HG02970 (cell line): ENCODE results near the gene CKS1B.

Source experiments
- ATAC-seq: cut with Tn5 transposase; IDR thresholded peaks from one replicate; pipeline ENCODE4 v1.9.1; 2021; ENCODE audit warnings: mild to moderate bottlenecking, moderate library complexity, moderate number of reproducible peaks; ENCODE audit not compliant: unreplicated experiment, low FRiP score

CKS1B gene

DNA sequence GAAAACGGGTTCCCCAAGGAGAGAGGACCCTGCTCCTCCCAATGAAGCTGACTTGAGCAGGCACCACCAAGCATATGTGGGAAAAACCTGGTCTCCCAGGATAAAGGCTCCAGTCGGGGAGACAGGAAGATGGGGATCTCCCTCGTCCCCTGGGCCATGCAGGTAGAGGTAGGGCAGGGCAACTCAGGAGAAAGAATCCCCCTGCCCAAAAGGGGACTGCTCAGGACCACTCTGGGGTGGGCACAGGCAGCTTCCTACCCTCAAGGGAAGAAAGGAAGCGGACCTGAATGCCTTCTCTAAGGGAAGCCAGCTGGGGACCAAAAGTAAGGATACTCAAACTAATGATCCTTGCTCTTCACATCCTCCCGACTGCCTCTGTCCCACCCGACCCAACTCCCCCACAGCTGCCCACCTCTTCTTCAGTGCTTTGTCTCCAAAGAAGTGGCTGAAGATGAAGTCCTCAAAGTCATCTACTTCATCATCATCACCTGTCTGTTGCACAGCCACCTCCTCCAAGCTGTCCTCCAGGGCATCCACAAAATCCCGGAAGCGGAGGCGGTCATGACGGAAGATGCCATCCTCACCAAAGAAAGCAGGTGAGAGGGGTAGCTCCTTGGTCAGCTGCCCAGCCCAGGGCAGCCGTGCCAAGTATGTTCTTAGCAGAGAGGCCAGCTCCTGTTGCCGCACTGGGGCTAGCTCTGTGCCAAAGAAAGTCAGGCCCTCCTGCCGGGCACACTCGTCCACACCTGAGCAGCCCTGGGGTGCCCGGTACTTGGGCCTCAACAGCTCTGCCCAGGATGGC, 29.1 kb upstream of the CKS1B start:
- ATAC-seq: no peak

DNA sequence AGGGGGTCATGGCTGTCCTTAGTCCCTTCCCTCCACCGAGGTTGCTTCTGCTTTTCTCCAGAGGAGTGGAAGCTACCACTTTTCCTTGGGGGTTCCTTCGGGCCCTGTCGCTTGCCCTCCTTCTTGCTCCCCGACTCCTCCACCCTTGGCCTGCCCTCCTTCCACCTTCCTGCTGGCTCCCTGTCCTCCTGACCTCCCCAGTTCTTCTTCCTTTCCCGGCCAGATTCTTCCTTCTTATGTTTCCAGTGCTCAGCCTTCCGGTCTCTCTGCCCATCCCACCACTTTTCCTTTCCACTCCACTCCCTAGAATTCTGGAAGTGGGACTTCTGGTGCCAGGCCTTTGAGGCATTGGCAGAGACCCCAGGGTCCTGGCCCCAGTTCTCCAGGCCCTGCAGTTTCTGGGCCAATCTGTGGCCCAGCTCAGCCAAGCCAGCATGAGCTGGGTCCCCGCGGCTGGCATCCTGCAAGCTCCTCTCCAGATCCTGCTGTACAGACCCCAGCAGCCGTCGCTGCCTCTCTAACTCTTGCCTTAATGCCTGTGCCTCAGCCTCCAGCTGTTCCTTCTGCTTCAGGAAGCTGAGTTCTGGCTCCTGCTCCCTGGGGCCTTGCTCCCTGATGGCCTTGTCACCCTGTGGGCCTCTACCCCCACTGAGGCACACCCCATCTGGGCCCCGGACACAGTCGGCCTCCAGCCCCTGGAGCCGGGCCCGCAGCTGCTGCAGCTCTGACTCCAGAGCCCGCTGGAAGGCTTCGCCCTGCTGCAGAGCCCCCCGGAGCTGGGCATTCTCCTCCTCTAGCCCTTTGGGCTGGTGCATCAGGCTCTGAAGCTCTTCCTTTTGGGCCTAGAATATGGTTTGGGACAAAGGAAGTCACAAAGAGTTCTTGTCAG, 28.3 kb upstream of the CKS1B start:
- no peak for ATAC-seq

DNA sequence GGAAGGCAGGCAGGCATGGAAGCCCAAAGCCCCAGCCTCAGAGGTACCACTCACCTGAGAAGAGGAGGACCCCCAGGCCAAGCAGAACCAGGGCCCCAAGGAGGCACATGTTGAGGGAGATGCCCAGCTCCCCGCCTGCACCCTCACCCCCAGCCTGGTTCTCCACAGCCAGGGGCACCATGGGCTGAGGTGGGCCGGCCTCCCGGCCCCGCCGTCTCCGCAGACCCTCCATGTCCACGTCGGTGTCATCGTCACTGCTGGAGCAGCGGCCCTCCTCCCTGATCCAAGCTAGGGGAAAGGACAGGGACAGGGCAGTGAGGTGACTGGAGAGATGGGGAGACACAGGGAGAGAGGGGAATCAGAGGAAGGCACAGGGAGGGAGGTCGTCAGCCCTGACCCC, 26.4 kb upstream of the CKS1B start:
- ATAC-seq: no peak

DNA sequence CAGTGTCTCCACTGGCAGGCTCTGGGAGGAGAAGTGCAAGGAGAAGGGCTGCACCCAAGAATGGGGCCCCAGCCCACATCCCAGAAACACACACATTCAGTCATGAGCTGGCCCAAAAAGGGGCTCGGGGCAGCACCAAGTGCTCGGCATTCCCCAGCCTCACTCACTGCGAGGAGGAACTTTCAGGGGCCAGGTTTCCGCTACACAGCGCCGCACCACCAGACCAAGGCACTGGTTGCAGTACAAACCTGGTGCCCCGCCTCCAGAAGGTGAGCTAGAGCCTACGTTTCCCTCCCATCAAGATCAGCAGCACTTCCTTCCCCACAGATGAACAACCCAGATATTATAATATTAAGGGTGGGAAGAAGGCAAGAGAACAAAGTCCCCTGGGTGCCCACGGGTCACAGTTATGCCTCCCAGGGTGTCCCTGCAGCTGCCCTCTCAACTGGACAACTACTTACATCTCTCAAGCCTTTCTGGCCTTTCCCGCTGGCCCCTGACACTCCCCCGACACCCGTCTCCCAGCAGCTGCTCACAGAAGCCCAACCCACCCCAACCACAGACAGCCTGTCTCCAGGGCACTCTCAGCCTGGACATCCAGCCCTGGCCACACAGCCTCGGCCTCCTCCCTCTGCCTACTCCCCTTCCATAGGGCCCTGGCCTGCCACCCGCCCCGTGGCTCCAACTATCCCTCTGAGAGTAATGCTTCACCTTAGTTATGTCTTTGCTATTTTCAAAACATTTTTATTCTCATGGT, 22.4 kb upstream of the CKS1B start:
- no peak for ATAC-seq

DNA sequence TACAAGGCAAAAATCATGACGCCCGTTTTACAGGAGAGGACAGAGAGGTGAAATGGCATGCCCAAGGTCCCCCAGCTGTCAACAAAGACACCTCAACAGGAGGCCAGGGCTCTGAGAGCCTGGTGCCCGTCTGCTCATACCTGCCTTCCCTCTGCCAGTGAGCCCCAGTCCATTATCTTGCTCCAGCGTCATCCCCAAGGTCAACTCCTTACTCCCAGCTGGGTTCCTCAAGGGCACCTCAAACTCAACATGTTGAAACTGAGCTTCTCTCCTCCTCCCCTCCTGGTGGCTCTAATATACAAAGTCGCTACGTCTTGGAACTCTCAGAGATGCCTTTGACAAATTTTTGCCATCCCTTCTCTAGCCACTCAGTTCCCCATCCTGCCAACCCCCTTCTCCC, 21.8 kb upstream of the CKS1B start:
- ATAC-seq: no peak

DNA sequence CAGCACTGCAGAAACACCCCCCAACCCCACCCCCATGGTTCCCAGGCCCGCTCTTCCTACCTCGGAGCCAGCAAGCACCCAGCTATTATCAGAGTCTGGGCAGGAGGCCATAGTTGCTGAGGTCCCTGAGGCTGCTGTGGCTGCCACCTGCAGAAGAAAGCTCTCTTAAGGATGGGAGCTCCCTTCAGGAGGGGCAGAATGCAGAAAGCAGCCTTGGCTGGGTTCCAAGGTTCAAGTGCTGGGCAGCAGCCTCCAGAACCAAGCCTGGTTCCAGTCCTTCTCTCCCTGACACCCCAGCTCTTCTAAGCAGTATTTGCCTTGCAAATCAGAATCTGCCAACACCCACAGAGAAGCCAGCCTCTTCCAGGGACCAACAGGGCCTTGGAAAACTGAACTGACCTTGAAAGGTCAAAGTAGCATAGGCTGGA, 20.9 kb upstream of the CKS1B start:
- ATAC-seq: no peak

DNA sequence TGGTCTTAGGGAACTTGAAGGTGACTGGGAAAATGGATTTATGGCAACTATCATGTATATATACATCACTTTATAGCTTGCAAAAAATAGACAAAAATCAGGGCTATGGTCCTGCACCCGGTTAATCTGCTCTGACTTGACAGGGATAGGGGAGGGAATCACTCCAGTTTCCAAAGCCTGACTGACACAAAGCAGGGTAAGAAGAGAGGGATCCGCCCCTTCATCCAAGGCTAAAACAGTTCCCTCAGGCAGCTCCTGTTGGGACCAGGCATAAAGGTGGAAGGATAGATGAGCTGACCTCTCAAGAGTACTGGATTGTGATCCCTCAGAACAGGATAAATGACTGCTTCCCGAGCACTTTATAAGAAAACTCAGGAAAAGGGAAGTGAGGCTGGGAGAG, 19.9 kb upstream of the CKS1B start:
- ATAC-seq: no peak

DNA sequence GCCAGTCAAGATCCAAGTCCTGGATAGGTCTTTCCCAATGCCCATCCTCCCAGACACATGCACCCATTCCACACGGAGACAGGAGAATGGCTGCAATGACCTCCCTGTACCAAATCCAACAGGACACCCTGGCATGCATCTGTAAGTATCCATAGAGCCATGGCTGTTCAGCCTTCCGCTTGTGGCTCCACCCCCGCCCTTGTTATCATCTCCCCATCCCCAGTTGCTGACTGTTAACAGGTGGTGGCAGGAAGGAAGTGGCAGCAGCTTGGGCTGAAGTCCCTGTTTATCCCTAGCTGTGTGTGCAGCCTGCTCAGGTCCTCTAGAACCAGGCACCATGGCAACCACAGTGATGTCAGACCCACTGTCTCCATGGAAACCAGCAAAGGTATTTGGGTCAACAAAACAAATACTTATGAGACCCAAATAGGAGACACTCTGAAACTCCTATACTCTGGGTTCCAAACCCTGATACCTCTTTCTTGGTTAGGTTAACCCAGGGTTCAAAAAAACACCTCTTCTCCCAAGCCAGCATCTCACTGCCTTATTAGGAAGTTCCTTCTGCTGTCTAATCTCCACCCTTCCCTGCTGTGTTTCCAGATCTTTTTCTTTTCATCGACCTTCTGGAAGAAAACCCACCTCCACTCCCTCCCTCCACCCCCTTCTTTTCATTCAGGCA, 19.3 kb upstream of the CKS1B start:
- peak; percentile 46 for ATAC-seq

DNA sequence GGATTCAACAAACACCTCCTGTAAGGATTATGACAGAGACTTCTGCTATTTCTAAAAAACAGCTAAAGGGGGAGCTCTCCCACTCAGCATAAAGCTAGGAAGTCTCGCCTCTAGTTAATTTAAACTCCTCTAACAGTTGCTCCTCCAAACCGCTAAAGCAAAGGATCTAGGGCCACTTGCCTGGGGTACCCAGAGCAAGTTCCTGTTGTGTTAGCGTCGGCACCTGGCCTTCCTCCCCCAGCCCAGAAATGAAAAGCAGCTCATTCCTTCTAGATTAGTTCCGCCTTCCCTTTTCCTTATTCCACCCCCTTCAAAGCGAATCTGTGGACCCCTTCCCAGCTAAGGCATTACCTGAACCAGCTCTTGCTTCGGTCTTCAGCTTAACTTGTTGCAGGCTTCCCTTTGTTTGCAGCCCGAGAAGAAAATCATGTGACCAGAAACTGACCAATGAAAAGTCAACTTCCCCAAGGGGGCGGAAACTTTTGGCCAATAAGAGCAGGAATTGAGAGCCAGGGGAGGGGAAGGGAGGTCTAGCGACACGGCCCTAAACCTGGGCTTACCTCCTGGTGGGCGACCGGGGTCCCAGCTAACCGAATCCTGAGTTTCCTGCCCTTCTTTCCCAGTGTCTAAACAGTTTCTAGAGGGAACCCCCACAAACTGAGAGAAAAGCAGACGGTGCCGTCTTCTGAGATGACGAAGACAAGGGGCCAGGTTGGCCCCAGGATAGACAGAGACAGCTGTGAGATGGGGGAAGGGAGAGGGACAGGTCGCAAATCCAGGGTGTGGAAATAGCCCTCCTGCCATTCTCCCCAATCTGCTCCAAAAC, 18.6 kb upstream of the CKS1B start, which contains the start of gene PBXIP1:
TSS of gene PBXIP1 (minus strand) at position 382 of the 826 bp plus-strand sequence. CDS start 2,378 bp downstream, outside the sequence.
- peak; percentile 65 for ATAC-seq

DNA sequence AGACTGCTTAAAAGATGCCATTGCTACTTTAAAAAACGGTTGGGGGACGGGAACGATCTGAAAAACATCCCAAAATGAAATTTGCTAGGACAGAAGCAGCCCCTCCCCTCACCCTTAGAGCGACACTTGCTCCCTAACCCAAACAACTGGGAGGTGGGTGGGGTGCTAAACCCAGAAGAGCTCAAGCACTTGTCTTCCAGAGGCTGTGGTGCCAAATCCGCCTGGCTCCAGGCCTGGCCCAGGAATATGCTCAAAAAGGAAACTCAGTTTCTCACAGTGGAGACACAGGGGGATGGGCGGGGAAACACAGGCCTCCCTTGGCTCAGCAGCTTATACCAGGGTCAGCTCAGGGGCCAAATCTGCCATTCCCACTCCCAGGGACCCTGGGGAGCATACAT, 17.9 kb upstream of the CKS1B start:
- no peak for ATAC-seq

DNA sequence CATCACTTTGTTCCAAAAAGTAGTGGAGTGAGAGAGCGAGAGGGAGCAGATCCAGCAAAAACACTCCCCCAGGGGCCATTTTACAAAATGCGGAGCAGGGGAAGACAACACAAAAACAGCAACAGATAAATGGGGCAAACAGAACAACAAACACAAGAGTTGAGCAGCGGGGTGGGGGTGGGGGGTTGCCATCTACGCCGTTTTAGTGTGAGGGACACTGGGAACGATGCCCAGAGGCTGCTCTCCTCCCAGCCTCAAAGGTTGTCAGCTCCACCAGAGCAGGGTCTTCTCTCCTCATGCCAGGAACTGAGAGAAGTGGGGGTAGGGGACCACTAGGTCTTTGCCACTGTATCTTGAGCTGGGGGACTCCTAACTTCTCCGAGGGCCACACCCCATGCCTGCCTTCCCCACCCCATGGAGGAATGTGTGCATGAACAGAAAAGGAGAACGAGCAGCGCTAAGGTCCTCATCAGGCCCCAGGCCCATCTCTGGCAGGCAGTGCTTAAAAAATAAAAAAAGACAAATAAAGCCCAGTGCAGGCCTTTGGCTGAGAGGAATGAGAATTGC, 17.3 kb upstream of the CKS1B start:
- ATAC-seq: no peak

DNA sequence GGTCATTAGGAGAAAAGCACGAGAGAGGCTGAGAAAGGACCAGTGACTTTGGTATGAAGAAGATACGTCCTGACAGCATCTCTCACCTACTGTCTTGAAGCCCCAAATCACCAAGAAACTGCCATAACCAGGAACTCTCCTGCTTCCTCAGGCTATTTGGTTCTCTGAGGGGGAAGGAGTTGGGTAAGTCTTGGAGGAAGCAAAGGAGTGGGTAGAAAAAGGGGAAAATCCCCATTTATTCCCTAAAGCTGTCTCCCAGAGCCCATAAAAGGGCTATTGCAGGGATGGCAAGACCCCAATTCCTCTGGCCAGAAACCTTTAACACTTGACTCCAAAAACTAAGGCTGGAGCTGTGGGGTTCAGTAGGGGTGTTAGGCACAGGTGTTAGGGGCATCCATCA, 16.4 kb upstream of the CKS1B start:
- ATAC-seq: no peak

DNA sequence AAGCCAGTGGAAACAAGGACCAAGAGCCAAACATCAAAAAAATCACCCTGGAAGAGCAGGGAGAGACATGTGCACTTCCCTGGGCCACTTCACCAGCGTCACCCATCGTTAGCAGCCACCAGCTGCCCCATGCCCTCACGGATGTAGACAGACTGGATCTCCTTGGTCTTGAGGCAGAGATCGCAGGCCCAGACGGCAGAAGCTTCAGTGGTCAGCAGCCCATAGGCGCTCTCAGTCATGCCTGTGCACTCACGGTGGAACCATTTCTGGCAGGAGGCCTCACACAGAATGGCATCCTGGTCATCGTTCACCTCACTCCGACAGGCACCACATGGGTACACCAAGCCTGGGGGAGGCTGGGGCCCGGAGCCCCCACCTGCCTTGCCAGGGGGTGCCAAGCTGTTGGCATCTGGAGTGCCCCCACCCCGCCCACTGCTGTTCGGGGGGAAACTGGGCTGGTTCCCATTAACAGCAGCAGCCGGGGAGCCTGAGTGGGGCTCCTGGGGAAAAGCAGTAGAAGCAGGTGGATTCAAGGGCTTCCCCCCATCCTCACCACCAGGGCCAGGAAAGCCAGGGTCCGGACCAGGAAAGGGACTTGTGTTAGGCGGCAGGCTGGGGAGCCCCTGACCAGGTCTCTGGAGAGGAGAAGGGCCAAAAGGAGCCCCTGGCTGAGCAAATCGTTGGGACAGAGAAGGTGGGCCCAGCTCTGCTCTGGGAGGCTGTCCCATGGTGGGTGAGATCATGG, 15.6 kb upstream of the CKS1B start:
- no peak for ATAC-seq

DNA sequence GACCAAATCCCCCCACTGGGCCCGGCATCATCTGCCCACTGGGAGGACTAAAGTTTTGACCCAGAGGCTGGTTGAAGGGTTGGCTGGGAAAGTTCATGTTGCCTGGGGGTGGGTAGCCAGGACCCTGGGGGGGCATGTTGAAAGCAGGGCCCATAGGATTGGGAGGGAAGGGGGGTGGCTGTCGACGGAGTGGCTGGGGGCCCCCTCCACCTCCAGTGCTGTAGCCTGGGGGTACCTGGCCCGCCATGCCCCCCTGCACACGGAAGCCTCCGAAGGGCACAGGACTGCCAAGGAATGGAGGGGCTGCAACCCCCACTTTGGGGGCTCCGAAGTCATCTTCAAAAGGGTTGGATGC, 15.1 kb upstream of the CKS1B start:
- no peak for ATAC-seq

DNA sequence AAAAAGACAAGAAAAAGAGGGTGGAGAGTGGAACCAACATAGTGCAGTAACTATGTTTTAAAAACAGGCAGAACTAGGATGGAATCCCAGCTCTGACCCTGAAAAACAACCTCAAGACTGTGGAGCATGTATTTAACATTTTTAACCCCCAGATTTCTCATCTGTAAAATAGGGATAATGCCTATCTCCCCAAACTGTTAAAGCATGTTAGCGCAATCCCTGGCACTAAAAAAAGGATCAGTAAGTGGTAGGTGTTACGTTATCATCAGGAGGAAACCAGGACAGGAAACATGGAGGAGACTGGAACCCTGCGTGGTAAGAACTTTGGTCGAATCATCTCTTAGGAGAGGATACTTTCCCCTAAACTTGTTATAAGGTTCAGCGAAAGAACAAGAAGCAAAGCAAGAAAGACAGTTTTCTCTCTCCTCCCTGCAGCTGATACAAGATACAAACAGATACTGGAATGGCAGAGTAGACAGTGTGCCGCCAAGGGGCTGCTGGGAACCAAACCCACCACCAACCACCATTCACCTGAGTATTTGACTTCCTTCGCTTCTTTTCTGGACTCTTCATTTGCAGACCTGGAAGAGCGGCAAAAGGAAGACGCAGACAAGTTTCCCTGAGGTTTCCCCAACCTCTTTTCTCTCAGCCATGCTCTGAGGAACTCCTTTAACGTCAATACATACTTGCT, 13.9 kb upstream of the CKS1B start:
- ATAC-seq: no peak

DNA sequence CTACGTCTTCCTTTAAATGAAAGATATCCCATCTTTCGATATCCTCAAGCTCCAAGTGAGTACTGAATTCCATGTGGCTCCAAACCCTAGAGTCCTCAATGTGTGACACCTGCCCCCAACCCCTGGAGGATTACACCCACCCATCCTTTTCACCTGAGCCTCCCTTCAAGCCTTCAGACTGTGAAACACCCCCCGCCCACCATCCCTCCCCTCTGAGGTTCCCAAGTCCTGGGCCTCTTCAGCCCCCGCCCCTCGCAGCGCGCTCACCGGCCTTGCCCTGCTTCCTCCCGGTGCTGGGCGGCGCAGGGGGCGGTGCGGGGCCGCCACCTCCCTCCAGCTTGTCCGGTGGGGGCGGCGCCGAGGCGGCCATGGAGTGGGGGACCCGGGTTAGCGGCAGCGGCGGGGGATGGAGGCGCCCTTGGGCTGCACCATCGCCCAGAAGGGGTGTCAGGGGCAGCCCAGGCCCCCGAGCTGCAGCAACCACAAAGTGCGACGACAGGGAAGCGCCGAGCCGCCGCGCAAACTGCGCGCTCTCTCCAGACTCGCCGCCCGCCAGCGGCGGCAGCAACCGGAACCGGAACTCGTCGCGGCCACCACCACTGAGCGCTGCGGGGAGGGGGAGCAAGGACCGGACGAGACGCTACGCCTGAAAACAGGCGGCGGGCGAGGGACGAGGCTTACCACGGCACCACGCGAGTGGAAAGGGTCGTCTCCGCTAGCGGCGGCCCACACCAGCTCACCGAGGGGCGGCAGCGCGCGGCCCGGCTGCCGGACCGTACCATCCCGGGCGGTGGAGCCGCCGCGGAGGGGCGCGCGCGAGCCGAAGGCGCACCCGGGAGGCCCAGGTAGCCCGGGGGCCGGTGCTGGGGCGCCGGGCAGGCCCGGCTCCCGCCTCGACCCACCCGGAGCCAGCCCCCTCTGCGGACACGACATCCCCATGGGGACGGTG, 13.0 kb upstream of the CKS1B start, which contains the start of gene PYGO2:
TSS of gene PYGO2 (minus strand) at position 576 of the 949 bp plus-strand sequence. CDS start at position 370, 206 bp downstream.
- ATAC-seq: peak; percentile 74
